ENCODE data around the gene AP4S1.

AP4S1 gene

GRCh38 chr14:31006703-31007102 is 18.7 kb upstream of the AP4S1 start:
- DNase-seq (ENCODE audit: low spot score) (no peak), FAIRE-seq (no peak)

GRCh38 chr14:31009836-31010574 is 15.4 kb upstream of the AP4S1 start:
- FAIRE-seq (no peak), DNase-seq (ENCODE audit: low spot score) (no peak)

- DNase-seq (ENCODE audit: low spot score): no peak
- FAIRE-seq: no peak
Observed at GRCh38 chr14:31010935-31011334, 14.5 kb upstream of the AP4S1 start.

GRCh38 chr14:31013841-31014240 is 11.6 kb upstream of the AP4S1 start:
- FAIRE-seq (no peak), DNase-seq (ENCODE audit: low spot score) (no peak)

- FAIRE-seq (no peak), DNase-seq (ENCODE audit: low spot score) (no peak)
Observed at GRCh38 chr14:31018057-31018645, 7.3 kb upstream of the AP4S1 start.

GRCh38 chr14:31020834-31021575 is 4.4 kb upstream of the AP4S1 start:
- no peak for DNase-seq (ENCODE audit: low spot score)
- FAIRE-seq: no peak

- DNase-seq (ENCODE audit: low spot score): no peak
- FAIRE-seq: no peak
Observed at GRCh38 chr14:31021576-31021949, 3.9 kb upstream of the AP4S1 start.

GRCh38 chr14:31022386-31022785 is 3.1 kb upstream of the AP4S1 start:
- FAIRE-seq: no peak
- DNase-seq (ENCODE audit: low spot score): no peak

GRCh38 chr14:31024010-31024480 is 1.4 kb upstream of the AP4S1 start:
- DNase-seq (ENCODE audit: low spot score) (no peak), FAIRE-seq (no peak)

GRCh38 chr14:31024577-31025366 is 677 bp upstream of the AP4S1 start:
- FAIRE-seq (no peak), DNase-seq (ENCODE audit: low spot score) (no peak)

- FAIRE-seq (no peak), DNase-seq (ENCODE audit: low spot score) (no peak)
Observed at GRCh38 chr14:31026077-31026449, 614 bp downstream of the AP4S1 start, which contains the start of gene STRN3. TSS of gene STRN3 (minus strand) at chr14:31026379. CDS start at chr14:31026185, 194 bp downstream.

GRCh38 chr14:31026450-31027235 is 1.2 kb downstream of the AP4S1 start:
- DNase-seq (ENCODE audit: low spot score) (peak; percentile 92), FAIRE-seq (peak; percentile 83)

GRCh38 chr14:31027847-31028246 is 2.4 kb downstream of the AP4S1 start:
- DNase-seq (ENCODE audit: low spot score) (no peak), FAIRE-seq (no peak)

GRCh38 chr14:31029016-31029970 is 3.8 kb downstream of the AP4S1 start:
- no peak for DNase-seq (ENCODE audit: low spot score)
- FAIRE-seq: no peak

- FAIRE-seq (no peak), DNase-seq (ENCODE audit: low spot score) (no peak)
Observed at GRCh38 chr14:31030469-31030868, 5.0 kb downstream of the AP4S1 start.

GRCh38 chr14:31036552-31036951 is 11.1 kb downstream of the AP4S1 start:
- DNase-seq (ENCODE audit: low spot score): no peak
- no peak for FAIRE-seq

GRCh38 chr14:31037709-31038221 is 12.3 kb downstream of the AP4S1 start:
- FAIRE-seq: no peak
- DNase-seq (ENCODE audit: low spot score): no peak

- no peak for DNase-seq (ENCODE audit: low spot score)
- FAIRE-seq: no peak
Observed at GRCh38 chr14:31038521-31039166, 13.2 kb downstream of the AP4S1 start.

- DNase-seq (ENCODE audit: low spot score): no peak
- FAIRE-seq: no peak
Observed at GRCh38 chr14:31042300-31042699, 16.9 kb downstream of the AP4S1 start.

Data from RCC 7860 (cell line).